ENCODE data around the gene AGPAT2. TPM values are rescaled to one million over a fixed set of nuclear protein-coding genes. Genes with fewer than 3 reads are reported as not detected.

The AGPAT2 gene
- total RNA-seq, 2 donors from 2014 or later, result 33.4 to 39.8 TPM

DNA sequence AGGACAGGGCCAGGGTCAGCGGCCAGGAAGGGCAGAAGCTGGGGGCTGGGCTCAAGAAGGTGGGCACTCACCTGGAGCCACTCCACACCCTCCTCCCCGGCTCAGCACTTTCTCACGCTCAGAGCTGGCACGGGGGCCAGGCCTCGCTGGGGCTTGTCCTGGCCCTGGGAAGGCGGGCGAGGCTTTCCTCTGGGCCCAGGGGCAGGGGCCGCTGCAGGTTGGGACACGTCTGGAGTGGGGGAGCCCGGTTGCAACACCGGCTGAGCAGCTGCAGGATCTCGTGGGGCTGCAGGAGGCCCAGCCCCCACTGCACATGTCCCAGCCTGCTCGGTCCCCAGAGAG lies 63.4 kb downstream of the AGPAT2 start:
- Histone ChIP-seq H3K4me3 (ENCODE audit: low read length) (no peak overlapping the region), H3K27ac (ENCODE audit: low read depth, low read length) (no peak overlapping the region)

More for the DNA sequence above, 63.4 kb downstream of the AGPAT2 start:
- Mint-ChIP-seq H3K27me3 (ENCODE audit: insufficient read depth) (peaks cover 42% of the 10 kb centered on the region), H3K36me3 (ENCODE audit: low read depth) (no peaks in the 10 kb centered on the region), H3K27ac (no peak overlapping the region), H3K9me3 (no peaks in the 10 kb centered on the region), H3K4me3 (no peak overlapping the region), H3K4me1 (no peaks in the 10 kb centered on the region)
- Histone ChIP-seq H3K27me3 (ENCODE audit: control insufficient read depth, insufficient read depth, low read length, poor library complexity, severe bottlenecking) (peaks cover 57% of the 10 kb centered on the region), H3K9ac (ENCODE audit: extremely low read depth, low read length, poor library complexity, severe bottlenecking) (no peak overlapping the region), H3K4me1 (ENCODE audit: control insufficient read depth, insufficient read depth, low read length) (peaks cover 9% of the 10 kb centered on the region), H3K36me3 (ENCODE audit: control insufficient read depth, insufficient read depth, low read length) (no peaks in the 10 kb centered on the region), H3K9me3 (ENCODE audit: control insufficient read depth, low read length) (no peaks in the 10 kb centered on the region)
- WGBS, 2 experiments (ENCODE audit: insufficient coverage in 1 of 2, insufficient read length in 1 of 2), result 90 to 92% methylated on average over 9 to 13 of the region's 13 CpGs
- TF ChIP-seq, protein P1, sequence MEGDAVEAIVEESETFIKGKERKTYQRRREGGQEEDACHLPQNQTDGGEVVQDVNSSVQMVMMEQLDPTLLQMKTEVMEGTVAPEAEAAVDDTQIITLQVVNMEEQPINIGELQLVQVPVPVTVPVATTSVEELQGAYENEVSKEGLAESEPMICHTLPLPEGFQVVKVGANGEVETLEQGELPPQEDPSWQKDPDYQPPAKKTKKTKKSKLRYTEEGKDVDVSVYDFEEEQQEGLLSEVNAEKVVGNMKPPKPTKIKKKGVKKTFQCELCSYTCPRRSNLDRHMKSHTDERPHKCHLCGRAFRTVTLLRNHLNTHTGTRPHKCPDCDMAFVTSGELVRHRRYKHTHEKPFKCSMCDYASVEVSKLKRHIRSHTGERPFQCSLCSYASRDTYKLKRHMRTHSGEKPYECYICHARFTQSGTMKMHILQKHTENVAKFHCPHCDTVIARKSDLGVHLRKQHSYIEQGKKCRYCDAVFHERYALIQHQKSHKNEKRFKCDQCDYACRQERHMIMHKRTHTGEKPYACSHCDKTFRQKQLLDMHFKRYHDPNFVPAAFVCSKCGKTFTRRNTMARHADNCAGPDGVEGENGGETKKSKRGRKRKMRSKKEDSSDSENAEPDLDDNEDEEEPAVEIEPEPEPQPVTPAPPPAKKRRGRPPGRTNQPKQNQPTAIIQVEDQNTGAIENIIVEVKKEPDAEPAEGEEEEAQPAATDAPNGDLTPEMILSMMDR (conservative IDR thresholded peaks at IDR 0.05), result no peak
- DNase-seq, result no peak

Small RNAs within 50 kb of the gene (microRNA-seq; reads per million reads assigned to microRNA genes)
- 2,957 reads per million, percentile 97 among the genes with 10 or more reads in this experiment for gene MIR126 (ENCODE audit: borderline microRNAs expressed)

Other genes starting within 250 kb of the AGPAT2 start
- gene INPP5E, start 247.6 kb downstream of the AGPAT2 start, total RNA-seq, result 10 to 100 TPM; 30.8 to 34.7 TPM
- 10 to 100 TPM; 54.6 to 60.7 TPM for gene SEC16A, start 204.4 kb downstream of the AGPAT2 start, total RNA-seq
- 10 to 100 TPM; 23.4 to 24.2 TPM for gene NOTCH1, start 141.4 kb downstream of the AGPAT2 start, total RNA-seq
- gene EGFL7, start 24.5 kb downstream of the AGPAT2 start, total RNA-seq, result 10 to 100 TPM; 31.5 to 34.0 TPM
- 10 to 100 TPM; 35.1 to 45.4 TPM for gene DIPK1B, start 25.1 kb upstream of the AGPAT2 start, total RNA-seq
- gene LCN10, start 55.5 kb upstream of the AGPAT2 start, total RNA-seq, result 1 to 10 TPM in 1 of 2 donors, under 1 TPM in 1; 0.91 to 1.1 TPM
- gene LCN6, start 61.1 kb upstream of the AGPAT2 start, total RNA-seq, result not detected
- gene LCN8, start 70.8 kb upstream of the AGPAT2 start, total RNA-seq, result not detected
- gene LCN15, start 77.1 kb upstream of the AGPAT2 start, total RNA-seq, result 1 to 10 TPM in 1 of 2 donors, under 1 TPM in 1; 0.51 to 1.2 TPM
- 100 to 1,000 TPM; 215 to 339 TPM for gene TMEM141, start 103.9 kb upstream of the AGPAT2 start, total RNA-seq
- 10 to 100 TPM; 10.9 to 13.4 TPM for gene CCDC183, start 108.9 kb upstream of the AGPAT2 start, total RNA-seq
- 100 to 1,000 TPM; 159 to 206 TPM for gene RABL6, start 120.5 kb upstream of the AGPAT2 start, total RNA-seq
- 1 to 10 TPM; 1.4 to 3.5 TPM for gene AJM1, start 155.0 kb upstream of the AGPAT2 start, total RNA-seq
- 100 to 1,000 TPM; 107 to 122 TPM for gene PHPT1, start 162.0 kb upstream of the AGPAT2 start, total RNA-seq
- gene MAMDC4, start 164.9 kb upstream of the AGPAT2 start, total RNA-seq, result 10 to 100 TPM in 1 of 2 donors, 1 to 10 TPM in 1; 6.8 to 15.4 TPM
- gene EDF1, start 178.9 kb upstream of the AGPAT2 start, total RNA-seq, result 100 to 1,000 TPM; 326 to 339 TPM
- 10 to 100 TPM; 45.9 to 55.1 TPM for gene TRAF2, start 199.1 kb upstream of the AGPAT2 start, total RNA-seq

All from endodermal cell (in vitro differentiated cells).